HG02973 (cell line): ENCODE results near the gene RFC1.
"Not testable (repeated sequence)": the region's sequence is repeated elsewhere in the genome, so short reads cannot be mapped to it uniquely, and the experiment has no call there.

Source experiments
- ATAC-seq: cut with Tn5 transposase; IDR thresholded peaks from one replicate; pipeline ENCODE4 v1.9.1; 2021; ENCODE audit warnings: moderate library complexity; ENCODE audit not compliant: unreplicated experiment

RFC1 gene, protein sequence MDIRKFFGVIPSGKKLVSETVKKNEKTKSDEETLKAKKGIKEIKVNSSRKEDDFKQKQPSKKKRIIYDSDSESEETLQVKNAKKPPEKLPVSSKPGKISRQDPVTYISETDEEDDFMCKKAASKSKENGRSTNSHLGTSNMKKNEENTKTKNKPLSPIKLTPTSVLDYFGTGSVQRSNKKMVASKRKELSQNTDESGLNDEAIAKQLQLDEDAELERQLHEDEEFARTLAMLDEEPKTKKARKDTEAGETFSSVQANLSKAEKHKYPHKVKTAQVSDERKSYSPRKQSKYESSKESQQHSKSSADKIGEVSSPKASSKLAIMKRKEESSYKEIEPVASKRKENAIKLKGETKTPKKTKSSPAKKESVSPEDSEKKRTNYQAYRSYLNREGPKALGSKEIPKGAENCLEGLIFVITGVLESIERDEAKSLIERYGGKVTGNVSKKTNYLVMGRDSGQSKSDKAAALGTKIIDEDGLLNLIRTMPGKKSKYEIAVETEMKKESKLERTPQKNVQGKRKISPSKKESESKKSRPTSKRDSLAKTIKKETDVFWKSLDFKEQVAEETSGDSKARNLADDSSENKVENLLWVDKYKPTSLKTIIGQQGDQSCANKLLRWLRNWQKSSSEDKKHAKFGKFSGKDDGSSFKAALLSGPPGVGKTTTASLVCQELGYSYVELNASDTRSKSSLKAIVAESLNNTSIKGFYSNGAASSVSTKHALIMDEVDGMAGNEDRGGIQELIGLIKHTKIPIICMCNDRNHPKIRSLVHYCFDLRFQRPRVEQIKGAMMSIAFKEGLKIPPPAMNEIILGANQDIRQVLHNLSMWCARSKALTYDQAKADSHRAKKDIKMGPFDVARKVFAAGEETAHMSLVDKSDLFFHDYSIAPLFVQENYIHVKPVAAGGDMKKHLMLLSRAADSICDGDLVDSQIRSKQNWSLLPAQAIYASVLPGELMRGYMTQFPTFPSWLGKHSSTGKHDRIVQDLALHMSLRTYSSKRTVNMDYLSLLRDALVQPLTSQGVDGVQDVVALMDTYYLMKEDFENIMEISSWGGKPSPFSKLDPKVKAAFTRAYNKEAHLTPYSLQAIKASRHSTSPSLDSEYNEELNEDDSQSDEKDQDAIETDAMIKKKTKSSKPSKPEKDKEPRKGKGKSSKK

DNA sequence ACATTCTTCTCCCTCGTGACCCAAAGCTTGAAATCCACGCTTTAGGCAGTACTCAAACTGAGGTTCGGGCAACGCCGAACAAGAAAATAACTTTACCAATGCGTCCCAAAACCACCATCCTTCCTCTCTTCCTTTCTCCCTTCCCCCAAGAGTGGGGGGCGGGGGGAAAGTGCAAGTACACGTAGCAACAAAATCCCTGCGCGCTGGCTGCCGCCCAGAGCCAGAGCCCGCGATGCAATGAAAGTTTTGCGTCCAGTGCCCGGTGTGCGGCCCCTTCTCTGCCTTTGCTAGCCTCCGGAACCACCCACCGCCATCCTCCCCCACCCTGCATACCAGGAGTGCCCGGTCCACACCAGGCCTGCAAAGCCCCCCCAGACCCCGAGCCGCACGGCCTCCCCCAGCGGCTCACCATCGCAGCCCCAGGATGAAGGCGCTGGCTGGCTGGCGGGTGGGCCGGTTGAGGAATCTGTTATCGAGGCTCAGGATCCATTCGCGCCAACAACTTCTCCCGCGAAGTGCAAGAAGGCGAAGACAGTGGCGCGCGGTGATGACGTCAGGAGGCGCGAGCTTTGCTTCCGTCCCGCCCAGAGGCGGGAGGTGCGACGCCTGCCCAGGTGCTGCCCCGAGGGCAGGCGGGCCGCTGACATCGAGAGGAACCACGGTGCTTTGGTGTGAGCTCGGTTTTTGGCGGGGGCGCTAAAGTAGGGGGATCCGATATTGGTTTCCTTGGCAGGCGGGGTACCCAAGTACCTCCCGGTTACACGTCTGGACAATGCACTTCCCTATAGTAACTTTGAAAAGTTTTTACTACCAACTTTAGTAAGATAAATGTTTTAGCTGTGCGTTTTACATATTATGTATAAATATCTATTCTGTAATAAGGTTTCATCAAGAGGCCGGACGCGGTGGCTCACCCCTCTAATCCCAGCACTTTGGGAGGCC lies at the start of gene RFC1:
RFC1 (minus strand) TSS at position 533 of the 942 bp plus-strand sequence; CDS start at position 412, 121 bp downstream.
- ATAC-seq = peak; percentile 65

DNA sequence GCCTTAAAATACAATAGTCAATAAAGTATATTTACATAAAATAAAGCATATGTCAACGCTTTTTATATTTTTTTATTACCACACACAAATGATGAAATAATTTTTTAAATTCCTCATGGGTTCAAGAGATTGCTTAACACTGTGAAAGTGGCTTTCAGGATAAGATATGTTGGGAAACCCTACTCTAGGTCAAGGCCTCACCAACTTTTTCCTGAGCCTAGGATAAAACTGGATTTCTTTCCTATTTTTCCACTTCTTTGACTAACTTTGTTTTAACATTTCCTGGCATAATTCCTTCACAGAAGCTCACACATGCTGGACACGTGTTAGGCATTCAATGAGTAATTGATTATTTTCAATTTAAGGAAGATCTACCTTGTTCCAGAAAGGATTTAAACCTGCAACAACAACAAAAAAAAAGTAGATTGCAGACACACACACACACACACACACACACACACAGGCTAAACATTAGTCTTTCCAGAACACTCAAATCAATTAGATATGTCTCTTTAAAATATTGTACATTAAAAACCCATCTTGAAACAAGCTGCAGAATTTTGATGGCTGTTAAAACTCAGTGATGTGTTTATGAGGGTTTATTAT lies 49.6 kb upstream of the RFC1 start:
- no peak for ATAC-seq

DNA sequence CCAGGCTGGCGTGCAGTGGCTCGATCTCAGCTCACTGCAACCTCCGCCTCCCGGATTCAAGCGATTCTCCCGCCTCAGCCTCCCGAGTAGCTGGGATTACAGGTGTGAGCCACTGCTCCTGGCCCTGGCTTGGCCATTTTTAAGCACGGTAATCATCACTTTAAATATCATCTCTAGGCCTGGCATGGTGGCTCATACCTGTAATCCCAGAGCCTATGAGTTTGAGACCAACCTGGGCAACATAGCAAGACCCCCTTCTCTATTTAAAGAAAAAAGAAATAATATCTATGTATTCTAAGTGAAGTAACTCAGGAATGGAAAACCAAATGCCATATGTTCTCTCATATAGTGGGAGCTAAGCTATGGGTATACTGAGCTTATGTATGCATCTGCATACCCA lies 45.4 kb upstream of the RFC1 start:
- ATAC-seq = not testable (repeated sequence)

DNA sequence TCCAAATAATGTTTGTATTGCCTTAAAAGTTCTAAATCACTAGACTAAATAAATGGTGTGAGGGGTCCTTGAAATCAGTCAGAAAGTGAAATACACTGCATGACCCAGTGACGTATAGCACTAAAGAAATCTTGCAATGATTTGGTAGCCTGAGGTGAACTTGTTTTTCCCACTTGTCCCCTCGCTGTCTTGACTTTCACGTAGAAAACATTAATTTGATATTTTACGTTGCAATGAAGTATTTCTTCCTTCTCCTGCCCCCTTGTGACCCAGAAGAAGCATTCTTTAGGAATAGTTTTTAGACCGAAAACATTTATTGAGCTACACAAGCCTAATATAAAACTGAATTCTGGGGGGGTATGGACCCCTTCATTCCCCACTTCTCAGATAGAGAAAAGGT lies 44.3 kb upstream of the RFC1 start:
- no peak for ATAC-seq

DNA sequence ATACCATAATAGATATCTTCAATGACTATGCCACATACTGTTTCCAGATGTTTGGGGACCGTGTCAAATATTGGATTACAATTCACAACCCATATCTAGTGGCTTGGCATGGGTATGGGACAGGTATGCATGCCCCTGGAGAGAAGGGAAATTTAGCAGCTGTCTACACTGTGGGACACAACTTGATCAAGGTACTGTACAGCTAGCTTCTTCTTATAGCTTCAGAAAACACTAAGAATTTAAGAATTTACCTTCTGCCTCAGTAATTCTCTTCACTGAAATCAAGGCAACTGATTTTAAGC lies 41.4 kb upstream of the RFC1 start:
- ATAC-seq = no peak

DNA sequence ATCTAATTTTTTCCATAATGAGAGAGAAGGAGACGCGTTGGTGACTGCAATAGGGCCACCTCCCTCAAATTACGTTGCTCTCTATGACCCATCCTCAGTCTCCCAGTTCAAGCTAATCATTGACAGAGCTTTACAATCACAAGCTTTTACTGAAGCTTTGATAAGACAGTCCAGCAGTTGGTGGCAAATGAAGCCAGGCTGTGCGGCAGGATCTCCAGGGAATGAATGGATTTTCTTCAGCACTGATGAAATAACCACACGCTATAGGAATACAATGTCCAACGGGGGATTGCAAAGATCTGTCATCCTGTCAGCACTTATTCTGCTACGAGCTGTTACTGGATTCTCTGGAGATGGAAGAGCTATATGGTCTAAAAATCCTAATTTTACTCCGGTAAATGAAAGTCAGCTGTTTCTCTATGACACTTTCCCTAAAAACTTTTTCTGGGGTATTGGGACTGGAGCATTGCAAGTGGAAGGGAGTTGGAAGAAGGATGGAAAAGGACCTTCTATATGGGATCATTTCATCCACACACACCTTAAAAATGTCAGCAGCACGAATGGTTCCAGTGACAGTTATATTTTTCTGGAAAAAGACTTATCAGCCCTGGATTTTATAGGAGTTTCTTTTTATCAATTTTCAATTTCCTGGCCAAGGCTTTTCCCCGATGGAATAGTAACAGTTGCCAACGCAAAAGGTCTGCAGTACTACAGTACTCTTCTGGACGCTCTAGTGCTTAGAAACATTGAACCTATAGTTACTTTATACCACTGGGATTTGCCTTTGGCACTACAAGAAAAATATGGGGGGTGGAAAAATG lies 40.8 kb upstream of the RFC1 start, which contains the start of gene KLB:
KLB (plus strand) TSS at position 168 of the 821 bp plus-strand sequence; CDS start at position 188, 20 bp downstream.
- ATAC-seq = no peak

DNA sequence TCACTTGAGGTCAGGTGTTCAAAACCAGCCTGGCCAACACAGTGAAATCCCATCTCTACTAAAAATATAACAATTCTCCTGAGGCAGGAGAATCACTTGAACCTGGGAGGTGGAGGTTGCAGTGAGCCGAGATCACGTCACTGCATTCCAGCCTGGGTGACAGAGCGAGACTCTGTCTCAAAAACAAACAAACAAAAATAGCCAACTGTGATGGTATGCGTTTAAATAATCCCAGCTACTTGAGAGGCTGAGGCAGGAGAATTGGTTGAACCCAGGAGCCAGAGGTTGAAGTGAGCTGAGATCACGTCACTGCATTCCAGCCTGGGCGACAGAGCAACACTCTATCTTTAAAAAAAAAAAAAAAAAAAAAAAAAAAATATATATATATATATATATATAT lies 35.5 kb upstream of the RFC1 start:
- not testable (repeated sequence) for ATAC-seq

DNA sequence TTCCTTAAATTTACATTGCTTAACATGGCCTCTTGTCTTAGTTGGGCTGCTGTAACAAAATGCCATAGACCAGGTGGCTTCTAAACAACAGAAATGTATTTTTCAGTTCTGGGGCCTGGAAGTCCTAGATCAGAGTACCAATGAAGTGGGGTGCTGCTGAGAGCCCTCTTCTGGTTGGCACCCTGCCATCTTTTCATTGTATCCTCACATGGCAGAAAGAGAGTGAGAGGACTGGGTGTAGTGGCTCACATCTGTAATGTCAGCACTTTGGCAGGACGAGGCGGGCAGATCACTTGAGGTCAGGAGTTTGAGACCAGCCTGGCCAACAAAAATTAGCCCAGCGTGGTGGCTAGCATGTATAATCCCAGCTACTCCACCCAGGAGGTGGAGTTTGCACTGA lies 28.5 kb upstream of the RFC1 start:
- ATAC-seq = no peak

DNA sequence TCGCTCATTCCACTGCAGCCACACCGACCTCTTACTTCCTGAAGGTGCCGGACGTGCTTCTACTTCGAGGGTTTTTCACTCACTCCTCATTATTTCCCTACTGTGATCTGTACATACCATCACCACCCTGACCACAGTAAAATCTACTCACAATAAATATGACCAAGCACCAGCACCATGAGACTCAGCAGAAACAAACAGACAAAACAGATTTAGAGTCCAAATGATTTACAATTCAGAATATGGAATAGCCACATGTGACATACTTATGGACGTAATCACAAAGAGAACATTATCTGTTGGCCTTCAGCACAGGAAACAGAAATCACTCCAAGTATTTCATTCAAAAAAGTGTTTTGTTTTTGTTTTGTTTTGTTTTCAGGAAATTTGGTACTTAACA lies 24.4 kb upstream of the RFC1 start:
- no peak for ATAC-seq

DNA sequence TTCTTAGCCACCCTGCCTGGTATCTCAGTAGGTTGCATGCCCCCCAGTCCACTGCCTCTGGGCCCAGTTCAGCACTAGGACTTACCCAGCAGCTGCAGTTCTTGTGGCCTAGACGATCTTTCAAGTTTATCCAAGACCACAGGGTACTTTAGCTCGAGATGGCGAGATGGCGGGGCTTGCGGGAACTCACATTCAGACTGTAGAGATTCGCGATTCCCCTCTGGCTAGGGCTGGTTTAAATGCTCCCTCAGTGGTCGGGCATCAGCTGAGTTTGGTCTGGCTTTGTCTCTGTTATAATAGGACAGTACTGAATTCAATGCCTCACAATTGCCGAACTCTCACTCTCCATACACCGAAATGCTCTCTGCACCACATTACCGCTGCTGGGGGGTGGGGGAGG lies 18.4 kb upstream of the RFC1 start:
- ATAC-seq = no peak

DNA sequence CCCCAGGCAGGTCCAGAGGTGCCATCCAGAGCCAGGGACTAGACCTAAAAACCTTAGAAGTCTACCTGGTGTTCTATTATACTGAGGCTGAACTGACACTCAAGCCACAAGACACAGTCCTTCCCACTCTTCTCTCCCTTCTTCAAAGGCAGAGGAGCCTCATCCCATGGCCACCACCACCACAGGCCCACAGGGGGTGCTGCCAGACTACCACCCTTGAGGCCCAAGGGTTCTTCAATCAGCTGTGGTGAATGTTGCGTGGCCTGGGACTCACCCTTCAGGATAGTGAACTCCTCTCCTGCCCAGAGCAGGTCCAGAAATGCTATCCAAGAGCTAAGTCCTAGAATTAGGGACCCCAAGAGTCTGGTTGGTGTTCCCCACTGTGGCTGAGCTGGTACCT lies 17.5 kb upstream of the RFC1 start:
- no peak for ATAC-seq

DNA sequence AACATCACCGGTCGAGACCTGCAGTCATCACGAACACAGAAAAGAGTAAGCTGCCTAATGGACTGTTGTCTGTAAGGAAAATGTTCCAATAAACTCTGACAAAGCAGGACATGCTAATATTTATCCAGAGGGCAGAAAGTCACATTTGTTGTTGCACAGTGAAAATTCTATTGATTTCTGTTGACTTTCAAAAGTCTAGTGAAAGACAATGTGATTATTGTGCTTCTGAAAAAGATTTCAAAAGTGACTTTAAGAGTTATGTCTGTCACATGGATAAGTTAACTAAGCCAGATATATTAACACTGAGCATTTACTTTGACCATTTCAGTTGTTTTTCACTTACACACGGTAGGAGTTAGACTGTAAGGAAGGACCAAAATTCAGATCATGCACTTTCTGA lies 9.3 kb upstream of the RFC1 start:
- no peak for ATAC-seq

DNA sequence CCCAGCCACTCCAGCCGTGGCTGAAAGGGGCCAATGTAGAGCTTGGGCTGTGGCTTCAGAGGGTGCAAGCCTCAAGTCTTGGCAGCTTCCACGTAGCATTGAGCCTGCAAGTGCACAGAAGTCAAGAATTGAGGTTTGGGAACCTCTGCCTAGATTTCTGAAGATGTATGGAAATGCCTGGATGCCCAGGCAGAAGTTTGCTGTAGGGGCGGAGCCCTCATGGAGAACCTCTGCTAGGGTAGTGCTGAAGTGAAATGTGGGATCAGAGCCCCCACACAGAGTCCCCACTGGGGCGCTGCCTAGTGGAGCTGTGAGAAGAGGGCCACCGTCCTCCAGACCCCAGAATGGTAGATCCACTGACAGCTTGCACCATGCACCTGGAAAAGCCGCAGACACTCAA lies 5.0 kb upstream of the RFC1 start:
- ATAC-seq = not testable (repeated sequence)

DNA sequence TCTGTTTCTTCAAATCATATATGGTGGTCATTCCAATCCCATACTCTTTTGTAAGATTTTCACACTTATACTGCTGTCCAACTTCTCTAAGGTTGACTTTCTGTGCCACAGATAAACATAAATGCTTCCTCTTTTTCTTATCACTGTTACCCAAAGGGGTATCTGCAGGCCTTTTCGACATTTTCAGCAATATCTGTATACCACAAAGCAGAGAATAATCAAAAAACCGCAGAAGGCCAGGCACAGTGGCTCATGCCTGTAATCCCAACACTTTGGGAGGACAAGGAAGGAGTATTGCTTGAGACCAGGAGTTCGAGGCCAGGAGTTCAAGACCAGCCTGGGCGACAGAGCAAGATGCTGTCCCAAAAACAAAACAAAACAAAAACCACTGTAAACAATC lies 3.1 kb upstream of the RFC1 start:
- no peak for ATAC-seq

DNA sequence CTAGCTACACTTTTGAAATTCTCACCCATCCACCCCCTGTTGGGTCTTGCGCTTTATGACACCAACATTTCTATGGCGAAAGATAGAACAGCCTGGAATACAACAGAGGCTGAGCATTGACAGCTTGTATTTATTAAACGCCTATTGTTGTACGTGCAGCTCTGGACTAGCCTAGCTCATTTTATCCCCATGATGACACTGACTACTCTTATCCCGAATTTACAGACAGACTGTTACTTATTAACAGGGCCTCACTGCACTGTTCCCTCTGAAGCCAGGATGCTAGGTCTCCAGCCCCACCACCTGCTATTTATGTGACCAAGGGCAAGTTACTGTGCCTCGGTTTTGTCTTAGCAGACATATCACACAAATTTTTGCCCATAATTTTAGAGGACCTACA lies 1.0 kb upstream of the RFC1 start:
- ATAC-seq = no peak

DNA sequence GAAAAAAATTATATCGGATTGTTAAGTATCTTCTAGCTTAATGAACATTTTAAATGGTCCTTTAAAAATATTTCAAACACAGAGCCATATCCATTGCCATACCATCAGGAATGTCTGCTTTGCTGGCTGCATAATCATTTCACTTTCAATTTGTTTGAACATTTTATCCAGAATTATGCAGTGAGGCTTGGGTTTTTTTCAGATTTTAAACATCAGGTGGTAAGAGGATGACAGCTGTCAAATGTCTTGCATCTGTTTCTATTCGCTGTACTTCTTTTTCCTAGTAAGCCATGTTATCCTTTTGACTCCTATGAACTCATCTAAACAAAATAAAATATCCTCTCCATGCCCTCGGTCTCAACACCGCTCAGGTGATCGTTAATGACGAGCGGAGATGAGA lies 802 bp downstream of the RFC1 start:
- ATAC-seq = no peak

DNA sequence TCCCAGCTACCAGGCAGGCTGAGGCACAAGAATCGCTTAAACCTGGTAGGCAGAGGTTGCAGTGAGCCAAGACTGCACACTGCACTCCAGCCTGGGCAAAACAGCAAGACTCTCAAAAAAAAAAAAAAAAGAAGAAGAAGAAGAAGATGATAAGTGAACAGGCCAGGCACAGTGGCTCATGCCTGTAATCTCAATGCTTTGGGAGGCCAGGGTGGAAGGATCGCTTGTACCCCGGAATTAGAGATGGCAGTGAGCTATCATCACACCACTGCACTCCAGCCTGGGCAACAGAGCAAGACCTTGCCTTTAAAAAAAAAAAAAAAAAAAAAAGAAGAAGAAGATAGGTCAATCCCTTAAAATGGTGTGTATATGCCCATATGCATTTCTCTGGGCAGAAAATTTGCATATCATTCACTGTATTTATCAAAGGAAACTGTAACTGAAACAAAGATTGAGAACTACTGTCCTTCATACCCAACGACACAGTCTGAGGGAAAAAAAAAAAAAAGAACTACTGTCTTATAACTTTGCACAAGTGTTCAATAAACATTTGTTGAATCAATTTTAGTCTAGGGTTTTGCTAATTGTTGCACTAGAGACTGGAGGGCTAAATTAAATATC lies 2.3 kb downstream of the RFC1 start:
- no peak for ATAC-seq

DNA sequence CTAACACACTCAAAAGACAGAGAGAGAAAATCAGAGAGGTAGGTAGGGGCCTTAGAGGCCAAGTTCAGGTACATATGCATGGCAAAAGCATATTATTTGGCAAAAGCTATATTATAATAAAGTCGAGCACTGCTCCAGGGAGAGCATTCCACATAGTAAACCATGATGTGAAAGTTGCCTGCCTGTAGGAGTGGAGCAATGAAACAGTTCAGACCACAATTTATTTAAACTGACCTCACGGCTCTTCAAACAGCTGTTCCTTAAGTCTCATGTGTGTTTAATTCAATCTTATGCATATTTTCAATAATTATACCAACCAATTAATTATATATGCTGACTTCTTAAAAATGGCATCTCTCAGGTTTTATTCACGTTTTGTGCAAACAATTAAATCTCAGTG lies 3.3 kb downstream of the RFC1 start:
- no peak for ATAC-seq

DNA sequence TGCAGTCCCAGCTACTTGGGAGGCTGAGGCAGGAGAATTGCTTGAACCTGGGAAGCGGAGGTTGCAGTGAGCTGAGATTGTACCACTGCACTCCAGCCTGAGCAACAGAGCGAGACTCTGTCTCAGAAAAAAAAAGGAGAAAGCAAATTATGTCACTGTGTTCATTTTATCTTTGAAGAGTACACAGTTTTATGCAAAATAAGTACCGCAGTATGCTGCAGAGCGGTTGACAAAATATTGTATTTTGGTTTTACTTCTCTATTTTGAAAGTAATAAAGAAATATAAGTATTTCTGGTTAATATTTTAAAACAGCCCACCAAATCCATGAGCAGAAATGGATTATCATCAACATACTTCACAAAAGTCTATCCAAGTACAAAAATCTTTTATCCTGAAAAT lies 5.6 kb downstream of the RFC1 start:
- ATAC-seq = not testable (repeated sequence)
